CD4-positive, alpha-beta T cell (primary cell): ENCODE measurements around the gene DNAH7. TPM values are rescaled to one million over a fixed set of nuclear protein-coding genes. Genes with fewer than 3 reads are reported as not detected.

Experiments
- ATAC-seq: fragments of 200-7000 bp; cut with Tn5 transposase; one replicate; pipeline ENCODE4 v1.10.0; 2022; ENCODE audit warnings: mild to moderate bottlenecking; ENCODE audit not compliant: poor library complexity
- CTCF ChIA-PET: fragments of 350-600 bp; sonication (Branson Sonifier 250); formaldehyde crosslinking; loops from one replicate; lab custom pipeline; 2021; ENCODE audit warnings: antibody characterized with exemption, inconsistent platforms; lab: Charles Lee
- POLR2A ChIA-PET: fragments of 350-600 bp; sonication (Branson Sonifier 250); formaldehyde crosslinking; loops from one replicate; lab custom pipeline; 2021; ENCODE audit warnings: antibody characterized with exemption, inconsistent platforms; lab: Charles Lee
- DNase-seq, 14 experiments: peaks; one replicate each; pipeline ENCODE4 v3.0.0-alpha.2; 2013 to 2020; ENCODE audit warnings: mixed read lengths in 2 of 14
- H3K27ac ChIP-seq, 2 donors: one replicate each; pipeline versions ENCODE4 v1.5.1 to v1.7.0; 2013; ENCODE audit warnings: low read length in 2 of 2, low read depth in 1 of 2, mild to moderate bottlenecking in 1 of 2
- H3K27me3 ChIP-seq, 2 experiments: 1 replicate in 1 of 2; 2 replicates in 1 of 2; pipeline versions ENCODE4 v1.6.1 to v1.7.0; 2013; ENCODE audit warnings: low read length in 2 of 2, control low read depth in 1 of 2, mild to moderate bottlenecking in 1 of 2, moderate library complexity in 1 of 2; ENCODE audit not compliant: insufficient read depth in 2 of 2, control insufficient read depth in 1 of 2
- H3K36me3 ChIP-seq: one replicate; pipeline ENCODE4 v1.6.1; 2013; ENCODE audit warnings: low read length, control low read depth; ENCODE audit not compliant: insufficient read depth
- H3K4me1 ChIP-seq: one replicate; pipeline ENCODE4 v1.6.1; 2013; ENCODE audit warnings: low read length, control low read depth; ENCODE audit not compliant: insufficient read depth
- H3K4me3 ChIP-seq: one replicate; pipeline ENCODE4 v1.5.1; 2013; ENCODE audit warnings: mild to moderate bottlenecking, low read length, moderate library complexity
- H3K9me3 ChIP-seq, 2 experiments: 1 replicate in 1 of 2; 2 replicates in 1 of 2; pipeline versions ENCODE4 v1.6.1 to v1.7.0; 2013; ENCODE audit warnings: low read length in 2 of 2, mild to moderate bottlenecking in 2 of 2, control low read depth in 1 of 2, moderate library complexity in 1 of 2; ENCODE audit not compliant: control insufficient read depth in 1 of 2, insufficient read depth in 1 of 2
- H3K27ac Mint-ChIP-seq: one replicate; pipeline ENCODE4 v1.8.0; 2020; ENCODE audit warnings: mixed read lengths
- H3K27me3 Mint-ChIP-seq: one replicate; pipeline ENCODE4 v1.8.0; 2021; ENCODE audit warnings: mixed read lengths
- H3K36me3 Mint-ChIP-seq: one replicate; pipeline ENCODE4 v1.8.0; 2021; ENCODE audit warnings: low read depth, mixed read lengths
- H3K4me1 Mint-ChIP-seq: one replicate; pipeline ENCODE4 v1.8.0; 2021; ENCODE audit warnings: low read depth, mixed read lengths
- H3K4me3 Mint-ChIP-seq: one replicate; pipeline ENCODE4 v1.8.0; 2020; ENCODE audit warnings: mild to moderate bottlenecking, mixed read lengths
- H3K9me3 Mint-ChIP-seq: one replicate; pipeline ENCODE4 v1.8.0; 2020; ENCODE audit warnings: mixed read lengths
- CTCF ChIP-seq: fragments of 200-600 bp; IDR thresholded peaks from one replicate; pipeline ENCODE4 v1.8.0; 2022; ENCODE audit warnings: antibody characterized with exemption, mild to moderate bottlenecking
- intact Hi-C, 2 experiments: fragments of 100-400 bp; cut with DNase I in 1 of 2; cut with micrococcal nuclease in 1 of 2; formaldehyde crosslinking; loops; one replicate each; pipeline versions ENCODE4 v1.15.1 to v1.9.0; 2023 to 2025; cut with DNase I, micrococcal nuclease
- total RNA-seq, 174 experiments: library from RNA in 2 of 174; stranded (reverse) in 2 of 174; gene quantifications; one replicate each; pipeline ENCODE4 v1.2.3 and lab custom pipeline; 2021 to 2026

The DNAH7 gene
- total RNA-seq, 2 experiments from 2014 or later, result not detected

GRCh38 chr2:195967336-195967735, 101.3 kb downstream of the DNAH7 start:
- Histone ChIP-seq H3K36me3 (no peaks in the 10 kb centered on the region), H3K4me3 (no peak overlapping the region), H3K27ac (no peak overlapping the region), H3K9me3 (no peaks in the 10 kb centered on the region), H3K27me3 (no peaks in the 10 kb centered on the region), H3K4me1 (no peaks in the 10 kb centered on the region)
- H3K4me1 Mint-ChIP-seq, result no peaks in the 10 kb centered on the region
- DNase-seq, result no peak
- H3K27ac Mint-ChIP-seq, result no peak overlapping the region
- intact Hi-C loops, result no loop called here
- CTCF ChIA-PET, result no interaction called here
- POLR2A ChIA-PET, result no interaction called here
- H3K9me3 Mint-ChIP-seq, result no peaks in the 10 kb centered on the region
- ATAC-seq, result no peak
- H3K36me3 Mint-ChIP-seq, result no peaks in the 10 kb centered on the region
- TF ChIP-seq CTCF, result no peak
- H3K4me3 Mint-ChIP-seq, result no peak overlapping the region
- H3K27me3 Mint-ChIP-seq, result peaks cover 14% of the 10 kb centered on the region

GRCh38 chr2:195961873-195962272, 106.8 kb downstream of the DNAH7 start:
- ATAC-seq, result no peak

GRCh38 chr2:195959341-195959740, 109.3 kb downstream of the DNAH7 start:
- Histone ChIP-seq H3K4me3 (no peak overlapping the region), H3K27me3 (no peaks in the 10 kb centered on the region), H3K9me3 (no peaks in the 10 kb centered on the region), H3K4me1 (no peaks in the 10 kb centered on the region), H3K36me3 (no peaks in the 10 kb centered on the region), H3K27ac (no peak overlapping the region)
- DNase-seq (no peak), ATAC-seq (no peak)
- Mint-ChIP-seq H3K36me3 (no peaks in the 10 kb centered on the region), H3K27ac (no peak overlapping the region), H3K4me1 (no peaks in the 10 kb centered on the region), H3K27me3 (peaks cover 4% of the 10 kb centered on the region), H3K4me3 (no peak overlapping the region), H3K9me3 (no peaks in the 10 kb centered on the region)
- POLR2A ChIA-PET, result no interaction called here
- CTCF ChIA-PET, result no interaction called here
- no peak for TF ChIP-seq CTCF
- intact Hi-C loops, result no loop called here

More at GRCh38 chr2:195961873-195962272, 106.8 kb downstream of the DNAH7 start:
- peaks cover 5% of the 10 kb centered on the region for H3K27me3 Mint-ChIP-seq
- ChIA-PET POLR2A (no interaction called here), CTCF (no interaction called here)
- intact Hi-C loops, result no loop called here
- Histone ChIP-seq H3K36me3 (no peaks in the 10 kb centered on the region), H3K4me3 (no peak overlapping the region), H3K27me3 (no peaks in the 10 kb centered on the region), H3K4me1 (no peaks in the 10 kb centered on the region), H3K9me3 (no peaks in the 10 kb centered on the region), H3K27ac (no peak overlapping the region)
- no peak for DNase-seq
- no peaks in the 10 kb centered on the region for H3K36me3 Mint-ChIP-seq
- H3K4me1 Mint-ChIP-seq, result no peaks in the 10 kb centered on the region
- no peaks in the 10 kb centered on the region for H3K9me3 Mint-ChIP-seq
- no peak overlapping the region for H3K4me3 Mint-ChIP-seq
- H3K27ac Mint-ChIP-seq, result no peak overlapping the region
- no peak for TF ChIP-seq CTCF
